Measurements from ENCODE around the gene CELF2. TPM values are rescaled to one million over a fixed set of nuclear protein-coding genes. Genes with fewer than 3 reads are reported as not detected.

Gene CELF2
- total RNA-seq, 1 donor from 2014 or later: 33.8 TPM

GRCh38 chr10:10977226-10977956 is 40.3 kb upstream of the CELF2 start:
- H3K4me3 Mint-ChIP-seq (ENCODE audit: unreplicated experiment): no peak overlapping the region
- H3K27me3 Mint-ChIP-seq (ENCODE audit: unreplicated experiment): peaks cover 18% of the 10 kb centered on the region
- no peak overlapping the region for H3K27ac Mint-ChIP-seq (ENCODE audit: unreplicated experiment)

GRCh38 chr10:10977978-10978377 is 39.7 kb upstream of the CELF2 start:
- Mint-ChIP-seq H3K4me3 (ENCODE audit: unreplicated experiment) (no peak overlapping the region), H3K27me3 (ENCODE audit: unreplicated experiment) (peaks cover 18% of the 10 kb centered on the region), H3K27ac (ENCODE audit: unreplicated experiment) (no peak overlapping the region), H3K36me3 (ENCODE audit: unreplicated experiment) (no peaks in the 10 kb centered on the region), H3K4me1 (ENCODE audit: unreplicated experiment) (no peaks in the 10 kb centered on the region), H3K9me3 (ENCODE audit: unreplicated experiment) (peaks cover 5% of the 10 kb centered on the region)
- DNase-seq (ENCODE audit: extremely low spot score, unreplicated experiment): no peak
- TF ChIP-seq, protein P1, sequence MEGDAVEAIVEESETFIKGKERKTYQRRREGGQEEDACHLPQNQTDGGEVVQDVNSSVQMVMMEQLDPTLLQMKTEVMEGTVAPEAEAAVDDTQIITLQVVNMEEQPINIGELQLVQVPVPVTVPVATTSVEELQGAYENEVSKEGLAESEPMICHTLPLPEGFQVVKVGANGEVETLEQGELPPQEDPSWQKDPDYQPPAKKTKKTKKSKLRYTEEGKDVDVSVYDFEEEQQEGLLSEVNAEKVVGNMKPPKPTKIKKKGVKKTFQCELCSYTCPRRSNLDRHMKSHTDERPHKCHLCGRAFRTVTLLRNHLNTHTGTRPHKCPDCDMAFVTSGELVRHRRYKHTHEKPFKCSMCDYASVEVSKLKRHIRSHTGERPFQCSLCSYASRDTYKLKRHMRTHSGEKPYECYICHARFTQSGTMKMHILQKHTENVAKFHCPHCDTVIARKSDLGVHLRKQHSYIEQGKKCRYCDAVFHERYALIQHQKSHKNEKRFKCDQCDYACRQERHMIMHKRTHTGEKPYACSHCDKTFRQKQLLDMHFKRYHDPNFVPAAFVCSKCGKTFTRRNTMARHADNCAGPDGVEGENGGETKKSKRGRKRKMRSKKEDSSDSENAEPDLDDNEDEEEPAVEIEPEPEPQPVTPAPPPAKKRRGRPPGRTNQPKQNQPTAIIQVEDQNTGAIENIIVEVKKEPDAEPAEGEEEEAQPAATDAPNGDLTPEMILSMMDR (IDR thresholded peaks at IDR 0.05): no peak

More at GRCh38 chr10:10977226-10977956, 40.3 kb upstream of the CELF2 start:
- H3K36me3 Mint-ChIP-seq (ENCODE audit: unreplicated experiment): no peaks in the 10 kb centered on the region
- no peaks in the 10 kb centered on the region for H3K4me1 Mint-ChIP-seq (ENCODE audit: unreplicated experiment)
- TF ChIP-seq, protein P1 (IDR thresholded peaks at IDR 0.05): no peak
- H3K9me3 Mint-ChIP-seq (ENCODE audit: unreplicated experiment): peaks cover 5% of the 10 kb centered on the region
- no peak for DNase-seq (ENCODE audit: extremely low spot score, unreplicated experiment)

DNA sequence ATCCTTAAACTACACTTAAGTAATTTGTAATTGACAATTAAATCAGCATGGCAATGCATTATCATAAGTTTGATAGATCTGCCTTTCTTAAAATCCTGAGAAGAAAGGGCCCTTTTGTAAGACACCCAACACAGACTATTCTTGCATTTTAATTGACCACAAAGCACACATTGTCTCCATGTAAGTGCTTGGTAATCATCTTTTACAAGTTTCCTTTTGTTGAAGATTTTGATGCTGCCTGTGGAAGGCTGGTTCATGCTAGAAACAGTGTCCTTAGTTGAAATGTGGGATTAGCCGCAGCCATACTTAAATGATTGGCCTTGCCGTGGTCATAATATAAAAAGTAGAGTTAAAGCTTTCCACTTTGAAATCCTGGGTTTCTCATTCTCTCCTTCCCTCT is 32.3 kb upstream of the CELF2 start:
- DNase-seq (ENCODE audit: extremely low spot score, unreplicated experiment): no peak
- no peaks in the 10 kb centered on the region for H3K4me1 Mint-ChIP-seq (ENCODE audit: unreplicated experiment)
- TF ChIP-seq, protein P1 (IDR thresholded peaks at IDR 0.05): no peak
- H3K36me3 Mint-ChIP-seq (ENCODE audit: unreplicated experiment): no peaks in the 10 kb centered on the region
- H3K27me3 Mint-ChIP-seq (ENCODE audit: unreplicated experiment): no peaks in the 10 kb centered on the region
- H3K9me3 Mint-ChIP-seq (ENCODE audit: unreplicated experiment): no peaks in the 10 kb centered on the region
- no peak overlapping the region for H3K27ac Mint-ChIP-seq (ENCODE audit: unreplicated experiment)
- no peak overlapping the region for H3K4me3 Mint-ChIP-seq (ENCODE audit: unreplicated experiment)

GRCh38 chr10:10986606-10987005 is 31.1 kb upstream of the CELF2 start:
- Mint-ChIP-seq H3K4me1 (ENCODE audit: unreplicated experiment) (no peaks in the 10 kb centered on the region), H3K27ac (ENCODE audit: unreplicated experiment) (no peak overlapping the region), H3K9me3 (ENCODE audit: unreplicated experiment) (no peaks in the 10 kb centered on the region), H3K27me3 (ENCODE audit: unreplicated experiment) (no peaks in the 10 kb centered on the region), H3K4me3 (ENCODE audit: unreplicated experiment) (no peak overlapping the region), H3K36me3 (ENCODE audit: unreplicated experiment) (no peaks in the 10 kb centered on the region)
- TF ChIP-seq, protein P1 (IDR thresholded peaks at IDR 0.05): no peak
- no peak for DNase-seq (ENCODE audit: extremely low spot score, unreplicated experiment)

DNA sequence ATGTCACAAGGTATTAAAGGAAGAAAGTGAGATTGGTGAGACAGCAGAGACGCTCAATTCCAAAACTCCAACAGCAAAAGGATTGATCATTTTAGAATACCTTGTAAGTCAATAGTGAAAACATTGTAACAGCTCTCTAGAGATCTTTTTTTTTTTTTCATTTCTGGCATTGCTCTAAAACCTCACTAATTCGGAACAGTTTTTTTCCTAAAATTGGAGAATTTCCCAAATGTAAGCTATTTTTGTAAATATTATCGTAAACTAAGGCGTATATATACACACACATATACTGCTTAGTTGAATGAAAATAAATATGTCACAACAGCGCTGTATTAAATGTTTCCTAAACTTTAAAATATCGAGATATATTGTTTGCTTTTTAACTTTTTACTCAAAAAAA is 30.6 kb upstream of the CELF2 start:
- H3K27me3 Mint-ChIP-seq (ENCODE audit: unreplicated experiment): no peaks in the 10 kb centered on the region
- no peak overlapping the region for H3K4me3 Mint-ChIP-seq (ENCODE audit: unreplicated experiment)
- H3K27ac Mint-ChIP-seq (ENCODE audit: unreplicated experiment): no peak overlapping the region
- no peaks in the 10 kb centered on the region for H3K9me3 Mint-ChIP-seq (ENCODE audit: unreplicated experiment)
- no peaks in the 10 kb centered on the region for H3K36me3 Mint-ChIP-seq (ENCODE audit: unreplicated experiment)
- DNase-seq (ENCODE audit: extremely low spot score, unreplicated experiment): no peak
- TF ChIP-seq, protein P1 (IDR thresholded peaks at IDR 0.05): no peak
- no peaks in the 10 kb centered on the region for H3K4me1 Mint-ChIP-seq (ENCODE audit: unreplicated experiment)

Data from osteocyte (in vitro differentiated cells).